Esophagus (tissue), 2 donors: ENCODE results near the gene SLC35D3. TPM values are rescaled to one million over a fixed set of nuclear protein-coding genes. Genes with fewer than 3 reads are reported as not detected.
"Not testable (repeated sequence)": the region's sequence is repeated elsewhere in the genome, so short reads cannot be mapped to it uniquely, and the experiment has no call there.

Experiments
- H3K27ac ChIP-seq, 2 donors: one replicate each; pipeline ENCODE4 v1.5.1; 2013; ENCODE audit warnings: low read depth in 2 of 2, mild to moderate bottlenecking in 2 of 2, inconsistent platforms in 1 of 2, low read length in 1 of 2, moderate library complexity in 1 of 2
- H3K27me3 ChIP-seq, 2 donors: one replicate each; pipeline ENCODE4 v1.6.1; 2013; ENCODE audit warnings: low read length in 2 of 2, control low read depth in 1 of 2, mild to moderate bottlenecking in 1 of 2; ENCODE audit not compliant: insufficient read depth in 2 of 2, control insufficient read depth in 1 of 2
- H3K36me3 ChIP-seq, 2 donors: one replicate each; pipeline ENCODE4 v1.6.1; 2013; ENCODE audit warnings: low read length in 1 of 2; ENCODE audit not compliant: control insufficient read depth in 2 of 2, insufficient read depth in 2 of 2
- H3K4me1 ChIP-seq, 2 donors: one replicate each; pipeline ENCODE4 v1.6.1; 2013; ENCODE audit warnings: low read length in 1 of 2; ENCODE audit not compliant: control insufficient read depth in 2 of 2, insufficient read depth in 2 of 2
- H3K4me3 ChIP-seq, 2 donors: one replicate each; pipeline ENCODE4 v1.5.1; 2013; ENCODE audit warnings: low read length in 2 of 2, mild to moderate bottlenecking in 2 of 2, low read depth in 1 of 2, moderate library complexity in 1 of 2
- H3K9me3 ChIP-seq, 2 donors: one replicate each; pipeline ENCODE4 v1.6.1; 2013; ENCODE audit warnings: mild to moderate bottlenecking in 2 of 2, low read depth in 1 of 2, low read length in 1 of 2, moderate library complexity in 1 of 2; ENCODE audit not compliant: control insufficient read depth in 2 of 2, insufficient read depth in 1 of 2
- WGBS, 2 donors: extraction: QIAGEN DNeasy Blood & Tissue Kit; methylation state at CpG; one replicate each; pipeline ENCODE4 v1.1.7; 2013; 5-methylcytosine and 5-hydroxymethylcytosine counted together
- polyA plus RNA-seq, 2 donors: library from polyadenylated mRNA; stranded (reverse); fragments of 200-250 nt; gene quantifications; one replicate each; pipeline ENCODE4 v1.2.3, GENCODE V29; 2013
- donor health status: healthy with polysubstance abuse.
- donor health status: Bipolar disorder and iron deficiency.

SLC35D3 gene
- polyA plus RNA-seq, 2 donors = 0.02 TPM; not detected in 1

- Histone ChIP-seq H3K4me1 (no peaks in the 10 kb centered on the region), H3K4me3 (no peak overlapping the region), H3K27me3 (no peaks in the 10 kb centered on the region), H3K27ac (no peak overlapping the region), H3K9me3 (no peaks in the 10 kb centered on the region), H3K36me3 (no peaks in the 10 kb centered on the region)
- WGBS, 2 donors = 92 to 93% methylated on average over 6 of the region's 6 CpGs
These were observed 49.5 kb downstream of the SLC35D3 start for GRCh38 chr6:136971609-136972008.

GRCh38 chr6:136973781-136974180 is 51.7 kb downstream of the SLC35D3 start:
- not testable (repeated sequence) for H3K4me3 ChIP-seq, H3K27me3 ChIP-seq, H3K36me3 ChIP-seq, H3K9me3 ChIP-seq, H3K27ac ChIP-seq, H3K4me1 ChIP-seq
- 84 to 85% methylated on average over 8 of the region's 8 CpGs for WGBS, 2 donors

Other genes with a start within 250 kb of the SLC35D3 start
- gene MAP3K5, start 129.8 kb upstream of the SLC35D3 start, polyA plus RNA-seq = 1 to 10 TPM; 5.2 to 5.6 TPM
- 1 to 10 TPM; 2.0 to 7.0 TPM for gene PEX7, start 99.7 kb upstream of the SLC35D3 start, polyA plus RNA-seq
- 1 to 10 TPM; 4.6 to 5.2 TPM for gene IL20RA, start 122.7 kb downstream of the SLC35D3 start, polyA plus RNA-seq